ENCODE data around the gene WNT9B.

WNT9B gene

DNA sequence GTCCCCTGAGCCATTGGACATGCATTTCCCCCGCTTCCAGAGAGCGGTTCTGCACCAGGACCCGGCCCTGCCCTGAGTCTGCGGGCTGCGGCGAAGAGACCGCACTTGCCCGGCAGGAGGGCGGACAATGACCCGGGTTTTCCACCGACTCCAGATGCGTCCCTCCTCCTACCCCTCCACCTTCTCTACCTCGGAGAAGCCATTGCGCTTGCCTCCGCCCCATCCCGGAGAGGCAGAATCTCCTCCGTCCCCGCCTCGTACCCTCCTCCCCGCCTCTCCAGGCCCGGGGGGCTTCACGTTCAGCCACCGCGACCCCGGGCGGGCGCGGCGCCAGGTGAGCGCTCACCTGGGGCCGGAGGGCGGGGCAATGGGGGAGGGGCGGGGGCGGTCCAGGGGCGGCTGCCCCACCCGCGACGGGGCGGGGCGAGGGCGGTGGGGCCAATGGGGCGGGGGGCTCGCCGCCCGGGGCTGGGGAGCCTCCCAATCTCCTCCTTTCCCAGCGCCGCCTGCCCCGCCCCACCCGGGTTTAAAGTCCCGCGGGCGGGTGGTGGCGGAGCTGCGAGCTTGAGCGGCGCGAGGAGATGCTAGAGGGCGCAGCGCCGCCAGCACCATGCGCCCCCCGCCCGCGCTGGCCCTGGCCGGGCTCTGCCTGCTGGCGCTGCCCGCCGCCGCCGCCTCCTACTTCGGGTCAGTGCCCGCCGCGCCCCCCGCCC, at the start of gene WNT9B:
TSS of gene WNT9B (plus strand) at position 555 of the 713 bp plus-strand sequence. CDS start at position 611, 56 bp downstream.
- DNase-seq, result peak; percentile 16

DNA sequence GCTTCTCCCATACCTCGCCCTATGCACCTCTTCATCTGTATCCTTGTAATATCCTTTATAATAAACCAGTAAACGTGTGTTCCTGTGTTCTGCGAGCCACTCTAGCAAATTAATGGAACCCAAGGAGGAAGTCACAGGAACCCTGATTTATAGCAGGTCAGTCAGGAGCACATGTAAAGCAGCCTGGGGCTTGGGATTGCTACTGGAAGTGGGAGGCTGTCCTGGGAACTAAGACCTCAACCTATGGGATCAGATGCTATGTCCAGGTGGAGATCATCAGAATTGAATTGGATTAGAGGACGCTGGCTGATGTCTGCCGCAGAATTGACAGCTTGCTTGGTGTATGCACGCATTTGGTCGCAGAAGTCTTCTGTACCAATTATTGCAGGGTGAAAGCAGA, 48.6 kb upstream of the WNT9B start:
- DNase-seq, result no peak

GRCh38 chr17:46803544-46803943, 47.8 kb upstream of the WNT9B start:
- no peak for DNase-seq

- no peak for DNase-seq
Measured at GRCh38 chr17:46805771-46806170, 45.6 kb upstream of the WNT9B start.

DNA sequence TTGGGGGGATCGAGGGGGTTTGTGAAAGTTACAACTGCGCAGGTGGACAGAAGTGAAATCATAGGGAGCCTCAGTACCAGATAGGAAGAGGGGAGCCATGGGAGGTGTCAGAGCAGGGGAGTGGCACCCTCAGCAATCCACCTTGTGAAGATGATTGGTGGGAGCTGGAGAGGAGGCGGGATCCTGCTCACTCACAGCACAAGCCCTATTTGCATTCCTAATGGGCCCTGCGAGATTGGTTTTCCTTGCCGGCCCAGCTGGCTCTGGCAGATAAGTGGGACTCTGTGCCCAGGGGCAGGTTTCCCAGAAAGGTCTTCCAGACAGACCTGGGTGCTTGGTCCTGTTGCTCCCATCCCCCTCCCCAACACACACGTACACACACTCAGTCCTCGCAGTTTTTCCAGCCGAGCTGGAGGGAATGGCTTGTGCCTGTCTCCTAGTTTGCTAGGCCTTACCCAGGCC, 42.2 kb upstream of the WNT9B start:
- DNase-seq, result no peak

DNA sequence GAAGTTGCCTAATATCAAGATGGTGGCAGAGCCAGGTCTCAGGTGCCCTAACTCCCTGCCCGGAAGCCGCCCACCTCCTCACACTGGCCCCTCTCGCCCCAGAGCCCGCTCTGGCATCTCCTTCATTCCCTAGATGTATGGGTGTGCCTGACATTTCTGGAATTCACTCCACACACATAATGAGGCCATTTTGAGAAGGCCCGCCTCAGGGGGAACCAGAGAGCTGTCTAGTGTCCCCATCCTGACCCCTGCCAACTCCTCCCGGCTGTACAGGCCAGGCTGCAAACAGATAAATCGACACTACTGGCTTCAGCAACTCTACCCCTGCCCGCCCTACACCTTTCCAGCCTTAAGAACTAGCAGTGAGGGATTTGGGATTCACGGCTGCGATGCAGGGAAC, 40.5 kb upstream of the WNT9B start:
- DNase-seq, result no peak

- DNase-seq, result no peak
Measured at GRCh38 chr17:46811978-46812583, 39.3 kb upstream of the WNT9B start.

DNA sequence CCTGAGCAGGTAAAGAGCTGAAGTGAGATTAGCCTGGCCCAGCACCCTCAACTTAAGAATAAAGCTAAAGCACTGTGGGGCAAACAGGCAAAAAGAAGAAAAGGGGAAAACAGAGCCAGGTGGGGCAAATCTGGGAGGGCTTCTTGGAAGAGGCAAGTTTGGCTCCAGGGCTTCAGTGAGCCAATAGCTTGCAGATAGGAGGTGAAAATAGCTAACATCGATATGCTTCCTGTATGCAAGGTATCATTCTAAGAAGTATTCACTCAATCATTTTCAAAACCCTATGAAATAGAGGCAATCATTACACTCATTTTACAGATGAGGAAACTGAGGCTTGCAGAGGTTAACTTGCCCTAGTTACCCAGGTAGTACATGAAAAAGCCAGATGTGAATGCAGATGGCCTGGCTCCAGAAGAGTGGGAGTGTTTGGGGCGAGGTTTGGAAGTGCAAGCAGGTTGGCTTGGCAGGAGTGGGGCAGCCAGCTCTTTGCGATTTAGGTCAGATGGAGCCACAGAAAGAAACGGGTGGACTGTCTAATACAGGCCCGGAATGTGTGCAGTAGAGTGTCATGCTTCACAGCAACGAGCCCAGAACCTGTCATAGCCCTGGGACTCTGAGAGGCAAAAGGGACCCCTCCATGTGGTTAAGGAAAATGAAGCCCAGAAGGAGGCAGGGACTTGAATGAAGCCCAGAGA, 38.6 kb upstream of the WNT9B start:
- DNase-seq, result no peak

GRCh38 chr17:46813920-46814319, 37.5 kb upstream of the WNT9B start:
- no peak for DNase-seq

- no peak for DNase-seq
Measured at GRCh38 chr17:46814446-46814845, 36.9 kb upstream of the WNT9B start.

- no peak for DNase-seq
Measured at GRCh38 chr17:46815474-46816353, 35.7 kb upstream of the WNT9B start.

DNA sequence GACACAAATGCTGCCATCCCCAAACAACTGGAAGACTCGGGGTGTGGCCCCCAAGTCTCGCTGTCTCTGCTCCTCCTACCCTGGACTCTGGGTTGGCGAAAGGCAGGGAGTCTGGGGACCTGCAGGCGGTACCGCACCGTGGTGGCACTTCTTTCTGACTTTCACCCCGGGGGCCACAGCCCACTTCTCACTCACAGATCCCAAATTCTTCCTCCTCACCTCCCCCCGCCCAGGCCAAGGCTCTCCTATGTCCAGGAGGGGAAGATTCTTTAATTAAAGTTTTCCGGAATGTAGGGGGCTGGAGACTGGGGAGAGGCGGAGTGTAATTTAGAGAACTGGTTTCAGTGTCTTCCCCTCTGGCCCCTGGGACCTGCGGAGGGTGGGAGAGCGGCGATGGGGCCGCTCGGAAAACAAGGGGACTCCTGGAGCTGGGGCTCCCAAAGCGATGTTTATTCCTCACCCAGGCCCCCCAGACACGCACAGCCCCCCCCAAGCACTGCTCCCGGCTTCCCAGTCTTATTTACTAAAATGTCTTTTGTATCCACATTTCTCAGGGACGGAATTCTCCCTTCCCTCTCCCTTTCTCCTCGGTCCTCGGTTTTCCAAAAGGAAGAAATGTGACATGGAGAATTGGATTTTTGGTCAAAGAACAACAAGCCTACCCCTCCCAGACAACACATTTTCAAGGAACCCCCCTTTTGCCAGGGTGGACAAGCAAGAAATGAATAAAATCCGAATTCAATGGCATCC, 34.1 kb upstream of the WNT9B start:
- DNase-seq, result no peak

GRCh38 chr17:46817901-46818209, 33.5 kb upstream of the WNT9B start:
- no peak for DNase-seq

DNA sequence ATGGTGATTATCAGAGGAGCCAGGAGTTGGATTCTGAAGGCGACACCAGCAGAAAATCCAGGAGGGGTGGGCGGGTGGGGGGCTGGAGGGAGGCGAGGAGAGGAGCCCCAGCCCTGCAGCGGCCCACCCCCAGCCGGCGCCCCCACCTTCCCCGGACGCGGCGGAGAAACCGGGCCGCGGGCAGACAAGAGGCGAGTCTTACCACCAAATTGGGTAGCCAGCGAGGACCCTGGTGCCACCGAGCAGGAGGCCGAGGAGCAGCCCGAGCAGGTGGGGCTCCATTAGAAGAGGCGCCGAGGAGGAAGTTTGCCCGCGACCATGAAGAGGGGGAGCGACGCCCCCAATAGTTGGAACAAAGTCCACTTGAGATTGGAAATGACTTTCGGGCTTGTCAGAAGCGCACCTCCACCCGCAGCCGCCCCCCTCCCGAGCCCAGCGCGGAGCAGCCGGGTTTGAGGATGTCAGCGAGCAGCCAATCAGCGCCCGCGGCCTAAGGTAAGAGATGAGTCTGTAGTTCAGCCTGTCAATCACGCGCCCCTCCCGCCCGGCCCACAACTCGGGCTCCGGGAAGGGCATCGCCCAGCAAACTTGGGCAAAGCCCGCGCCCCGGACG, 33.0 kb upstream of the WNT9B start, which contains the start of gene WNT3:
TSS of gene WNT3 (minus strand) at position 377 of the 613 bp plus-strand sequence. CDS start at position 282, 95 bp downstream.
- DNase-seq, result peak; percentile 61

GRCh38 chr17:46818929-46819859, 32.2 kb upstream of the WNT9B start:
- DNase-seq, result no peak

GRCh38 chr17:46819906-46820351, 31.5 kb upstream of the WNT9B start:
- DNase-seq, result no peak

GRCh38 chr17:46820592-46821450, 30.6 kb upstream of the WNT9B start:
- no peak for DNase-seq

DNA sequence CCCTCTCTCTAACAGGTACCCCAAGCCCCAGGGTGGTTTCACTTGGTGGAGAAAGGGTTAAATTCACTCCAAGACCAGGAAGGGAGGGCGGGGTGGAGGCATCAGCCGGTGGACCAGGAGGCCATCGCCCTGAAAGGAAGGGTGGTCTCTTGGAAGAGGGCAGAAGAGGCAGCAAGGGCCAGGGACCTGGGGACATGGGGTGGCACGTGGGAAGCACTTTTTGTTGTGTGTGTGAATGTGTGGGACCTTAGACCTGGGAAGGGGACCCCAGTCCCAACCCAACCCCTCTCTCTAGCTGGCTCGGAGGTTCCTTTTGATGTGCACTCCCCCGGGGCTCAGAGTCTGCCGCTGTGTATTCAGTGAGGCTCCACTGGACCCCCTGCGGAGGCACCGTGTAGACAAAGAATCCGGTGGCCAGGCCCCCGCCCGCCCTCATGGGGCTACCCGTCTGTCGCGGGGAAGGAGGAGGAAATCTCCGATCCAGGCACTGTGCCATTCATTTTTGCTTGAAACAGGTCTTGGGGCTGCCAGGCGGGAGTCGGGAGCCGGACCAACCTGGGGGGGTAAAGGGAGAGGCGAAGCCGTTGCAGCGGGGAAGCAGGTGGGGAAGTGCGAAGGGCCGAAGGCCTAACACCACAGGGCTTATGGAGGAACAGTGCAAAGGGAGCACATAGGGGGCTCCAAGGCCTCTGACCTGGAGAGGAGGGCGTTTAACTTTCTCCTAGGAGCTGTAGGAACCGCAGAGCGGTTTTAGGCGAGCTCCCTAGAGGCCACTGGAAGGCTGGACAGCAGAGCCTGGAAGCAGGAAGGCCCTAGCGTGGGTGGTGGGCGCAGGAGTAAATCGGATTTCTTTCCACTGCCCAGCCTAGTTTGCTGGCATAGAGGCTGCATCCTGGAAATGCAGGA, 29.6 kb upstream of the WNT9B start:
- no peak for DNase-seq

Data from stimulated activated CD4-positive, alpha-beta T cell treated with anti-CD3 and anti-CD28 coated beads, Interleukin-12 subunit alpha, Interleukin-12 subunit beta, amount 100 ng/mL, for 4 hours (primary cell).